Putamen (tissue), 1 donor: ENCODE results near the gene DCXR.

Experiments used
- DNase-seq: peaks from one replicate; pipeline ENCODE4 v3.0.0-alpha.2; 2016; ENCODE audit warnings: low spot score

DCXR gene

GRCh38 chr17:82011617-82012187 is 25.8 kb downstream of the DCXR start:
- DNase-seq = no peak

- DNase-seq = no peak
Measured at GRCh38 chr17:82010575-82011525, 26.6 kb downstream of the DCXR start.

- no peak for DNase-seq
Measured at GRCh38 chr17:82009413-82009812, 28.1 kb downstream of the DCXR start.

- DNase-seq = no peak
Measured at GRCh38 chr17:82008941-82009405, 28.5 kb downstream of the DCXR start.

- DNase-seq = no peak
Measured at GRCh38 chr17:82008258-82008940, 29.1 kb downstream of the DCXR start.

- no peak for DNase-seq
Measured at GRCh38 chr17:82007495-82008257, 29.8 kb downstream of the DCXR start.

- no peak for DNase-seq
Measured at GRCh38 chr17:82007228-82007494, 30.3 kb downstream of the DCXR start.

- DNase-seq = no peak
Measured at GRCh38 chr17:82006468-82007227, 30.8 kb downstream of the DCXR start.

- DNase-seq = no peak
Measured at GRCh38 chr17:82005701-82006348, 31.7 kb downstream of the DCXR start.

- DNase-seq = no peak
Measured at GRCh38 chr17:82004517-82005455, 32.7 kb downstream of the DCXR start.

GRCh38 chr17:82003411-82004381 is 33.8 kb downstream of the DCXR start:
- DNase-seq = no peak

- no peak for DNase-seq
Measured at GRCh38 chr17:82001571-82002056, 35.9 kb downstream of the DCXR start.

- DNase-seq = no peak
Measured at GRCh38 chr17:82000803-82001570, 36.5 kb downstream of the DCXR start.

GRCh38 chr17:81999976-82000802 is 37.3 kb downstream of the DCXR start:
- no peak for DNase-seq

GRCh38 chr17:81999587-81999975 is 37.9 kb downstream of the DCXR start:
- no peak for DNase-seq

GRCh38 chr17:81998691-81999438 is 38.6 kb downstream of the DCXR start:
- no peak for DNase-seq
